Breast epithelium (tissue), 4 donors: ENCODE data around the gene CFLAR. TPM values are rescaled to one million over a fixed set of nuclear protein-coding genes. Genes with fewer than 3 reads are reported as not detected.
"Not testable (repeated sequence)": the region's sequence is repeated elsewhere in the genome, so short reads cannot be mapped to it uniquely, and the experiment has no call there.

ENCODE experiments used
- DNase-seq, 2 donors: peaks; one replicate each; pipeline ENCODE4 v3.0.0-alpha.2; 2019; ENCODE audit warnings: low spot score in 2 of 2
- H3K27ac ChIP-seq, 2 donors: fragments of 200-600 bp; sonication (generic) in 1 of 2; one replicate each; pipeline ENCODE4 v1.5.1; 2016 to 2019; ENCODE audit warnings: mild to moderate bottlenecking in 1 of 2
- H3K27me3 ChIP-seq, 2 donors: fragments of 200-600 bp; sonication (generic) in 1 of 2; one replicate each; pipeline versions ENCODE4 v1.5.1 to v1.6.0; 2017 to 2019; ENCODE audit warnings: control low read depth in 1 of 2, mild to moderate bottlenecking in 1 of 2
- H3K36me3 ChIP-seq: fragments of 200-600 bp; one replicate; pipeline ENCODE4 v1.5.1; 2019
- H3K4me1 ChIP-seq, 2 donors: fragments of 200-600 bp; sonication (generic); one replicate each; pipeline ENCODE4 v1.5.1; 2016 to 2019; ENCODE audit warnings: control low read depth in 1 of 2
- H3K4me3 ChIP-seq, 3 donors: fragments of 200-600 bp; sonication (generic); 1 replicate in 2 of 3; 2 replicates in 1 of 3; pipeline ENCODE4 v1.5.1; 2016 to 2019; ENCODE audit warnings: mild to moderate bottlenecking in 3 of 3, moderate library complexity in 2 of 3
- H3K9me3 ChIP-seq, 2 donors: fragments of 200-600 bp; sonication (generic) in 1 of 2; one replicate each; pipeline ENCODE4 v1.5.1; 2016 to 2019; ENCODE audit warnings: control low read depth in 1 of 2
- POLR2A ChIP-seq: fragments of 450-650 bp; IDR thresholded peaks from one replicate; pipeline ENCODE4 v1.6.1; 2016; ENCODE audit warnings: antibody characterized with exemption, mild to moderate bottlenecking, moderate library complexity
- POLR2AphosphoS5 ChIP-seq, 3 donors: sonication (generic); formaldehyde crosslinking; IDR thresholded peaks; one replicate each; pipeline ENCODE4 v1.6.1; 2017; ENCODE audit warnings: antibody characterized with exemption in 3 of 3
- intact Hi-C: fragments of 100-400 bp; cut with DNase I; formaldehyde crosslinking; loops from one replicate; pipeline ENCODE4 v1.15.1; 2023; ENCODE audit warnings: low total_unique reads
- total RNA-seq, 3 donors: library from RNA; depleted of rRNA; stranded (reverse); fragments of >200 nt; gene quantifications; one replicate each; pipeline ENCODE4 v1.1.0, GENCODE V29; 2016
- TF ChIP-seq, protein P1 (sequence below), 3 donors: fragments of 450-650 bp; IDR thresholded peaks; one replicate each; pipeline ENCODE4 v1.5.1; 2016 to 2017; ENCODE audit warnings: antibody characterized with exemption in 3 of 3, mild to moderate bottlenecking in 3 of 3, moderate library complexity in 3 of 3

CFLAR gene
- total RNA-seq, 3 donors from 2014 or later, result 180 to 322 (median 207) TPM

DNA sequence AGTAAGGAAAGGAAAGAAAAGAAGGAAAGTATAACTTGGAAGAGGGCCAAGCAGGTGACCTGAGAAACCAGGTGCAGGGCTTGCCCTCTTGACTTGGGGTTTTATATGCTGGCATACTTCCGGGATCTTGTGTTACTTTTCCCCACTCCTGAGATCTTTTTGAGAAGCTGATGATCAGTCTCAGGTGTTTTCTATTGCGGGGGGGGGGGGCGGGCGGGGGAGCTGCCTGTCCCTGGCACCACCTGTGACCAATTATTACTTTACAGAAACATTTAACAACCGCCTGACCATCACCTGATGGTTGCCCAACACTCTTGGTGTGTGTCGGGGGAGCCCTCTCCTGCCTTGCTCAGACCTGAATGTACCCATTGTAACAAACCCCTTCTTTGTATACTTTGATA is 60.1 kb downstream of the CFLAR start:
- no peaks in the 10 kb centered on the region for H3K27me3 ChIP-seq
- no peaks in the 10 kb centered on the region for H3K4me1 ChIP-seq
- intact Hi-C loops, result no loop called here
- no peak for DNase-seq
- no peaks in the 10 kb centered on the region for H3K36me3 ChIP-seq
- H3K4me3 ChIP-seq, result no peak overlapping the region
- no peak for TF ChIP-seq POLR2A
- TF ChIP-seq, protein P1, sequence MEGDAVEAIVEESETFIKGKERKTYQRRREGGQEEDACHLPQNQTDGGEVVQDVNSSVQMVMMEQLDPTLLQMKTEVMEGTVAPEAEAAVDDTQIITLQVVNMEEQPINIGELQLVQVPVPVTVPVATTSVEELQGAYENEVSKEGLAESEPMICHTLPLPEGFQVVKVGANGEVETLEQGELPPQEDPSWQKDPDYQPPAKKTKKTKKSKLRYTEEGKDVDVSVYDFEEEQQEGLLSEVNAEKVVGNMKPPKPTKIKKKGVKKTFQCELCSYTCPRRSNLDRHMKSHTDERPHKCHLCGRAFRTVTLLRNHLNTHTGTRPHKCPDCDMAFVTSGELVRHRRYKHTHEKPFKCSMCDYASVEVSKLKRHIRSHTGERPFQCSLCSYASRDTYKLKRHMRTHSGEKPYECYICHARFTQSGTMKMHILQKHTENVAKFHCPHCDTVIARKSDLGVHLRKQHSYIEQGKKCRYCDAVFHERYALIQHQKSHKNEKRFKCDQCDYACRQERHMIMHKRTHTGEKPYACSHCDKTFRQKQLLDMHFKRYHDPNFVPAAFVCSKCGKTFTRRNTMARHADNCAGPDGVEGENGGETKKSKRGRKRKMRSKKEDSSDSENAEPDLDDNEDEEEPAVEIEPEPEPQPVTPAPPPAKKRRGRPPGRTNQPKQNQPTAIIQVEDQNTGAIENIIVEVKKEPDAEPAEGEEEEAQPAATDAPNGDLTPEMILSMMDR (IDR thresholded peaks at IDR 0.05), result no peak
- no peak for TF ChIP-seq POLR2AphosphoS5 (IDR thresholded peaks at IDR 0.05)
- H3K9me3 ChIP-seq, result no peaks in the 10 kb centered on the region
- no peak overlapping the region for H3K27ac ChIP-seq

DNA sequence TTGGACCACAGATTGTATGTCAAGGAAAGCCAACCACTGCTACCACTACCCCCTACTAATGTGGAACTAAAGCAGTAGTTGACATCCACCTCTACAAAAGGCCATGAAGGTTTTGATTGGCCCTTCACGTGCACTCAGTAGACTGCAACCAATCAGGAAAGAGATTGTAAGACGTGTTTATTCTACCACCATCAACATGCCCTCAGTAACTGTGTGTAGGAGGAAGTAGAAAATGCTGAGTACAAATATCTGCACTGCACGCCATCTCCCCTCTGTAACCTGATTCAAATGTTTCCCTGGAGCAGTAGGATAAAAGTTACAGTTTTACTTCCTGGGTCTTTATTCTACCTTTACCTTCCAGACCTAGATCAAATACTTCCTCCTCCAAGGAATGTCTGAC is 64.0 kb downstream of the CFLAR start:
- TF ChIP-seq, protein P1 (IDR thresholded peaks at IDR 0.05), result no peak
- TF ChIP-seq POLR2A, result no peak
- TF ChIP-seq POLR2AphosphoS5 (IDR thresholded peaks at IDR 0.05), result no peak
- H3K4me3 ChIP-seq, result no peak overlapping the region
- no peaks in the 10 kb centered on the region for H3K4me1 ChIP-seq
- no peak for DNase-seq
- intact Hi-C loops, result no loop called here
- H3K27me3 ChIP-seq, result no peaks in the 10 kb centered on the region
- H3K36me3 ChIP-seq, result no peaks in the 10 kb centered on the region
- H3K9me3 ChIP-seq, result no peaks in the 10 kb centered on the region
- H3K27ac ChIP-seq, result no peak overlapping the region

DNA sequence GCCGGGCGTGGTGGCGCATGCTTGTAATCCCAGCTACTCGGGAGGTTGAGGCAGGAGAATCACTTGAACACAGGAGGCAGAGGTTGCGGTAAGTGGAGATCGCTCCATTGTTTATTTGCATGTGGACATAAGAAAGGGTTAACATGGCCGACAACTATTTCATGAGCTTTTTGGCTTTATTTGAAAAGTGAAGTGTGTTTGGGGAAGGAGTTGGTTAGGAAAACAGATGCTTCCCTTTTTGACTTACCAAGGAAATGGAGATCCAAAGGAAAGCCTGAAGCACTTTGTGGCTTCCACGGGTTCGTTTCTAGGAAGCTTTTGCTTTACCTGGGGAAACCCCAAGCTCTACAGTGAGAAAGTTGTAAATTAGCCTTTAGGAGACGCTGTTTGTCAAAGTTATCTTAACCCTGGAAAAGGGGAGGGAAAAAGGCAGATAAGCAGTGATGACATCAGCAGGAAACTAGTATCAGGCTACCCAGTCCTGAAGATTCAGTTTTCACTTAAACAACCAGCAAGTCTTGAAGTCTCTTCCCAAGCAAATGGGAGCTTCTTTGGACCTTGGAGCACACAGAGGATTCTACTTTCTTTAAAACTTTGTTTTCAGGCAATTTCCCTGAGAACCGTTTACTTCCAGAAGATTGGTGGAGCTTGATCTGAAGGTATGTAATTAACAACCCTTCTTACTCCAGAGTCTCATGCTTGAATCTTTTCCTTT is 66.8 kb downstream of the CFLAR start, which contains the start of gene CASP10:
CASP10 (plus strand) TSS at position 492 of the 715 bp plus-strand sequence. CDS start 2,637 bp downstream, outside the sequence.
- TF ChIP-seq POLR2AphosphoS5 (IDR thresholded peaks at IDR 0.05), result no peak
- TF ChIP-seq POLR2A, result no peak
- TF ChIP-seq, protein P1 (IDR thresholded peaks at IDR 0.05), result no peak
- intact Hi-C loops, result no loop called here

DNA sequence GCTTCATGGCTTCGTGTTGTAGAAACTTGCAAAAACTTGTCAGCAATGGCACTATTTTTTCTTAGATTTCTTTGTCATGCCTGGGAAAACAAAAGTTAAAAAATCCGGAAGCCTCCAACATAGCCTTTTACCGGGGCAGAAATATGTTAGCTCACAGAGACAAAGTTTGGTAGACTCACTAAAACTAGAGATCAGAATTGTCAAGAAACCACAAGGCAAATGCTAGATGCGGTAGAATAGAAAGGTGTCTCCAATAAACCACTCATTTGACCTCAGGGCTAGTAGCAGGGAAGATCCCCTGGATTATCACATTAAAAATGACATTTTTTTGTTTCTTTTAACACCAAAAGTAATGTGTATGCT is 67.4 kb downstream of the CFLAR start:
- H3K27ac ChIP-seq, result no peak overlapping the region
- intact Hi-C loops, result no loop called here

More for the DNA sequence above, 66.8 kb downstream of the CFLAR start, which contains the start of gene CASP10:
- no peak for DNase-seq
- Histone ChIP-seq H3K4me3 (peak within 1 kb of the TSS; percentile 43 to 58 (median 44)), H3K36me3 (no peaks in the 10 kb centered on the region), H3K9me3 (no peaks in the 10 kb centered on the region), H3K4me1 (no peaks in the 10 kb centered on the region), H3K27ac (peak within 1 kb of the TSS in 1 of 2 donors; percentile 11), H3K27me3 (no peaks in the 10 kb centered on the region)

DNA sequence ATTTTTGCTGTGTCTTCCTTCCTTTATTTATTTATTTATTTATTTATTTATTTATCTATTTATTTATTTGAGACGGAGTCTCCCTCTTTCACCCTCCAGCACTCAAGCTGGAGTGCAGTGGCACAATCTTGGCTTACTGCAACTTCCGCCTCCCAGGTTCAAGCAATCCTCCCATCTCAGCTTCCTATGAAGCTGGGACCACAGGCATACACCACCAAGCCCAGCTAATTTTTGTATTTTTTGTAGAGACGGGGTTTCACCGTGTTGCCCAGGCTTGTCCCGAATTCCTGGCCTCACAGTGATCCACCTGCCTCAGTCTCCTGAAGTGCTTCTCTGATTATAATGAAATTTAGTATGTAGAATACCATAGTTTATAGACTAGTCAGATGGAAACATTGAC is 67.9 kb downstream of the CFLAR start:
- H3K9me3 ChIP-seq, H3K4me1 ChIP-seq, H3K27me3 ChIP-seq, DNase-seq, H3K27ac ChIP-seq, intact Hi-C loops, H3K36me3 ChIP-seq: not testable (repeated sequence)
- H3K4me3 ChIP-seq, result peak overlapping the region; percentile 43 to 58 (median 44)

More for the DNA sequence above, 67.4 kb downstream of the CFLAR start:
- TF ChIP-seq POLR2A (no peak), POLR2AphosphoS5 (IDR thresholded peaks at IDR 0.05) (no peak)
- TF ChIP-seq, protein P1 (IDR thresholded peaks at IDR 0.05), result no peak
- H3K4me1 ChIP-seq, result no peaks in the 10 kb centered on the region
- peak overlapping the region; percentile 43 to 58 (median 44) for H3K4me3 ChIP-seq
- H3K9me3 ChIP-seq, result no peaks in the 10 kb centered on the region
- DNase-seq, result no peak
- no peaks in the 10 kb centered on the region for H3K36me3 ChIP-seq
- no peaks in the 10 kb centered on the region for H3K27me3 ChIP-seq

DNA sequence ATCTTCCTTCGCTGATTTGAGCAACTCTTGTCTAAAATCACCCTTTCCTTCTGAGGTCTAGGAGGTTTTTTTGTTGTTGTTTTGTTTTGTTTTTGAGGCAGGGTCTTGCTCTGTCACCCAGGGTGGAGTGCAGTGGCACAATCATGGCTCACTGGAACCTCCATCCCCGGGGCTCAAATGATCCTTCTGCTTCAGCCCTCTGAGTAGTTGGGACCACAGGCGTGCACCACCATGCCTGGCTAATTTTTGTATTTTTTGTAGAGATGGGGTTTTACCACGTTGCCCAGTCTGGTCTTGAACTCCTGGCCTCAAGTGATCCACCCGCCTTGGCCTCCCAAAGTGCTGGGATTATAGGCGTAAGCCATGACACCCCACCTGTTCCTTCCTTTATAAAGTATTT is 68.3 kb downstream of the CFLAR start:
- H3K27ac ChIP-seq, H3K9me3 ChIP-seq, H3K36me3 ChIP-seq, intact Hi-C loops, H3K4me1 ChIP-seq, DNase-seq, H3K27me3 ChIP-seq: not testable (repeated sequence)
- H3K4me3 ChIP-seq, result peak overlapping the region; percentile 43 to 58 (median 44)
